Measurements from ENCODE around the gene SUGT1.
"Not testable (repeated sequence)": the region's sequence is repeated elsewhere in the genome, so short reads cannot be mapped to it uniquely, and the experiment has no call there.

The SUGT1 gene
- total RNA-seq: 30.9 to 110 (median 89.3) reads per million in 9 experiments

GRCh38 chr13:52652196-52652979 lies at the start of gene SUGT1:
Gene SUGT1 (plus strand): TSS chr13:52652836. CDS start chr13:52652921, 85 bp downstream.
- Mint-ChIP-seq H3K36me3 (ENCODE audit: insufficient read depth) (no peaks in the 10 kb centered on the region), H3K27ac (no peak within 1 kb of the TSS), H3K27me3 (no peaks in the 10 kb centered on the region), H3K4me1 (ENCODE audit: low read depth in 2 of 2) (peaks cover 7 to 11% of the 10 kb centered on the region in 2 donors), H3K9me3 (no peaks in the 10 kb centered on the region), H3K4me3 (no peak within 1 kb of the TSS)
- DNase-seq: peak; percentile 91 to 93 (median 93)
- ATAC-seq (replicated peaks): peak; percentile 90

DNA sequence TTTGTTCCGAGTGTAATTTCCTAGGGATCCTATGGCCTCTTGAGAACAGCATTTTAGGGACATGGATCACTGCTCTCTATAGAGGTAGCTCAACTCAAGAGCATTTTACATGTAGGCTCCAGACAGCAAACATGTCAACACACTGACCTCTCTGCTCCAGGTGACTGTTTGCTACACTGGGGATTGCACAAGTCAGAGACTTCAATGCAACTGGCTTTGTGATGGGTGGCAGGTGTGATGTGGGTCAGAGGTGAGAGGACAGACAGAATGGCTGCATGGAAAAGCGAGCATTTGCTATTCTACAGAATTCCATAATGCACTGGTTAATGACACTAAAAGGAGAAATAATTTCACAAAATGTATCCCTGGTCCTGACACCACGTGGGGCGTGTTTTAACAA lies 49.3 kb upstream of the SUGT1 start:
- H3K36me3 Mint-ChIP-seq (ENCODE audit: insufficient read depth); H3K4me3 Mint-ChIP-seq; H3K4me1 Mint-ChIP-seq (ENCODE audit: low read depth in 2 of 2); H3K9me3 Mint-ChIP-seq; H3K27ac Mint-ChIP-seq; ATAC-seq (replicated peaks); DNase-seq: not testable (repeated sequence)
- peaks cover 25 to 26% of the 10 kb centered on the region in 2 donors for H3K27me3 Mint-ChIP-seq

GRCh38 chr13:52606126-52606525 lies 46.5 kb upstream of the SUGT1 start:
- H3K4me3 Mint-ChIP-seq; H3K9me3 Mint-ChIP-seq; H3K36me3 Mint-ChIP-seq (ENCODE audit: insufficient read depth); H3K4me1 Mint-ChIP-seq (ENCODE audit: low read depth in 2 of 2); ATAC-seq (replicated peaks); H3K27ac Mint-ChIP-seq; DNase-seq: not testable (repeated sequence)
- H3K27me3 Mint-ChIP-seq: peaks cover 14 to 30% of the 10 kb centered on the region in 2 donors

DNA sequence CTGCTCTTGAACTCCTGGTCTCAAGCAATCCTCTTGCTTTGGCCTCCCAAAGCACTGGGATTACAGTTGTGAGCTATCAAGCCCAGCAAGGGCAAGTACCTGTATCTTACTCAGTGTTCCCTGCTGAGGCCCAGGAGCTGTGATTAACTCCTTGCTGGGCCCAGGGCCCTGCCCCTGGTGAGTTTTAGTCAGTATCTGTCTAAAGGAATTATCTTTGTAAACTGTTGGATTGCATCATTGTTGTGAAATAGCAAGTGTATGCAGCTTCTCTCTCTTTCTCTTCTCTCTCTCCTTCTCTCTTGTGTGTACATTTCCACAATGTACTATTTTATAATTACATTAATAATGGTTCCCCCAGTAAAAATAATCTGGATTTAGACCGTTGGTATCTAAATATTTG lies 45.8 kb upstream of the SUGT1 start:
- not testable (repeated sequence) for DNase-seq; H3K4me3 Mint-ChIP-seq; H3K4me1 Mint-ChIP-seq (ENCODE audit: low read depth in 2 of 2); H3K27ac Mint-ChIP-seq; H3K9me3 Mint-ChIP-seq; ATAC-seq (replicated peaks); H3K36me3 Mint-ChIP-seq (ENCODE audit: insufficient read depth)
- H3K27me3 Mint-ChIP-seq: peaks cover 19 to 34% of the 10 kb centered on the region in 2 donors

DNA sequence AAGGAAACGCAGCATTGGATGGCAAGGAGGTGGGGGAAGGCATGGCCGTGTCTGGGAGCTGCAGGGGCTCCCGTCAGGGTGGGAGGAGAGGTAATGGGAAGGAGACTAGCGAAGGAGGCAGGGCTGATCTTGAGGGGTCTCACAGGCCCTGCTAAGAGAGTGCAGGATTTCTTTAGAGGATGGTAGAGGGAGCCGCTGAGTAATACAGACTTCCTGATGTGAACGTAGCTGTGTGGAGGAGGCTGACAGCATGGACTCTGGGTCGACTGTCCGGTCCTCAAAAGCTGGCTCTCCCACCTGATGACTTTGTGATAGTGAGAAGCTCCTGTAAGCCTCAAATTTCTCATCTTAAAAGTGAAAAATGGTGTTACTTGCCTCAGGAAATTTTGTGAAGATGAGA lies 44.5 kb upstream of the SUGT1 start:
- H3K27me3 Mint-ChIP-seq: peaks cover 15 to 34% of the 10 kb centered on the region in 2 donors
- not testable (repeated sequence) for H3K4me3 Mint-ChIP-seq; H3K36me3 Mint-ChIP-seq (ENCODE audit: insufficient read depth); DNase-seq; H3K27ac Mint-ChIP-seq; H3K9me3 Mint-ChIP-seq; ATAC-seq (replicated peaks); H3K4me1 Mint-ChIP-seq (ENCODE audit: low read depth in 2 of 2)

- Mint-ChIP-seq H3K27me3 (peaks cover 15 to 34% of the 10 kb centered on the region in 2 donors), H3K27ac (peak overlapping the region in 1 of 2 donors; percentile 59)
- DNase-seq: peak; percentile 16 to 38 (median 30)
- H3K4me1 Mint-ChIP-seq (ENCODE audit: low read depth in 2 of 2); H3K4me3 Mint-ChIP-seq; H3K36me3 Mint-ChIP-seq (ENCODE audit: insufficient read depth); H3K9me3 Mint-ChIP-seq: not testable (repeated sequence)
- peak; percentile 72 for ATAC-seq (replicated peaks)
Observed at GRCh38 chr13:52609013-52609606, 43.5 kb upstream of the SUGT1 start.

- H3K9me3 Mint-ChIP-seq; H3K36me3 Mint-ChIP-seq (ENCODE audit: insufficient read depth); H3K4me1 Mint-ChIP-seq (ENCODE audit: low read depth in 2 of 2); ATAC-seq (replicated peaks); H3K27ac Mint-ChIP-seq; DNase-seq; H3K4me3 Mint-ChIP-seq: not testable (repeated sequence)
- H3K27me3 Mint-ChIP-seq: peaks cover 15 to 34% of the 10 kb centered on the region in 2 donors
Observed at GRCh38 chr13:52610158-52610557, 42.5 kb upstream of the SUGT1 start.

- peak overlapping the region in 1 of 2 donors; percentile 41 for H3K4me3 Mint-ChIP-seq
- H3K27ac Mint-ChIP-seq: no peak overlapping the region
- H3K9me3 Mint-ChIP-seq: no peaks in the 10 kb centered on the region
- DNase-seq (no peak), ATAC-seq (replicated peaks) (no peak)
- H3K4me1 Mint-ChIP-seq (ENCODE audit: low read depth in 2 of 2): peaks cover 21 to 23% of the 10 kb centered on the region in 2 donors
- H3K36me3 Mint-ChIP-seq (ENCODE audit: insufficient read depth): peaks cover 12% of the 10 kb centered on the region
- H3K27me3 Mint-ChIP-seq: peaks cover 7 to 9% of the 10 kb centered on the region in 2 donors
Observed at GRCh38 chr13:52615134-52615801, 37.4 kb upstream of the SUGT1 start.

GRCh38 chr13:52615812-52616211 lies 36.8 kb upstream of the SUGT1 start:
- no peak for ATAC-seq (replicated peaks)
- peaks cover 7 to 8% of the 10 kb centered on the region in 2 donors for H3K27me3 Mint-ChIP-seq
- H3K36me3 Mint-ChIP-seq (ENCODE audit: insufficient read depth): peaks cover 12% of the 10 kb centered on the region
- no peaks in the 10 kb centered on the region for H3K9me3 Mint-ChIP-seq
- H3K4me1 Mint-ChIP-seq (ENCODE audit: low read depth in 2 of 2): peaks cover 21 to 23% of the 10 kb centered on the region in 2 donors
- peak overlapping the region; percentile 96 to 99 for H3K4me3 Mint-ChIP-seq
- peak overlapping the region; percentile 96 to 97 for H3K27ac Mint-ChIP-seq
- DNase-seq: no peak

GRCh38 chr13:52617070-52618060 lies 35.3 kb upstream of the SUGT1 start:
- Mint-ChIP-seq H3K4me1 (ENCODE audit: low read depth in 2 of 2) (peaks cover 21 to 23% of the 10 kb centered on the region in 2 donors), H3K27ac (peak overlapping the region; percentile 96 to 97), H3K27me3 (no peaks in the 10 kb centered on the region), H3K4me3 (peak overlapping the region; percentile 96 to 99), H3K9me3 (no peaks in the 10 kb centered on the region), H3K36me3 (ENCODE audit: insufficient read depth) (peaks cover 18% of the 10 kb centered on the region)
- DNase-seq: peak; percentile 74 to 83 (median 80)
- peak; percentile 92 for ATAC-seq (replicated peaks)

DNA sequence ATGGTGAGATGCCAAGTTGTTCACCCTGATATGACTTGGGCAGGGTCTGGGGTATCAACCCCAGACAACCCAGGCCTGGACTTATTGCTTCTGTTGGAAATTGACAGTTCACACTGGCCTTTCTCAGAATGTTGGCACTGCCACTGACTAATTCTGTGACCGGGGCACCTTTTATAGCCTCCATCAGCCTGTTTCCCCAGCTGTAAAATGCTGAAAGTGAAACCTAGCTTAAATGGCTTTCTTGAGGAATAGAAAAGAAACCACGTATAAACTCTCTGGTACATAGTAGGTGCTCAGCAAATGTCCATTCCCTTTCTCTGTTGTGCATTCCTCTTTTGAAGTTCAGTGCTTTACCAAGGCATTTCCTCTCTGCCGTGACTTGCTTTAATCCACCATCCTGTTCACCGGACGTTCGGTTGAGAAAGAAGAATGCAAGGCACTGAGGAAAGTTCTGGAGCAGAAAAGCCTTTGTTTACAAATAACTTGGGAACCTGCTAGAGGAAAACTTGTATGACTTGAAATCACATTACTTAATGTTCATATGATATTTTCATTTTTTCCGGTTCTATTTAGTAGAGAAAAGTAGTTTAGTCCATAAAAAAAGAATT lies 21.4 kb upstream of the SUGT1 start:
- not testable (repeated sequence) for H3K27ac Mint-ChIP-seq; H3K4me3 Mint-ChIP-seq; ATAC-seq (replicated peaks); H3K27me3 Mint-ChIP-seq; DNase-seq; H3K4me1 Mint-ChIP-seq (ENCODE audit: low read depth in 2 of 2); H3K9me3 Mint-ChIP-seq
- H3K36me3 Mint-ChIP-seq (ENCODE audit: insufficient read depth): peaks cover 55% of the 10 kb centered on the region

- ATAC-seq (replicated peaks): no peak
- Mint-ChIP-seq H3K27ac (no peak overlapping the region), H3K36me3 (ENCODE audit: insufficient read depth) (peaks cover 28% of the 10 kb centered on the region), H3K27me3 (no peaks in the 10 kb centered on the region), H3K9me3 (peaks cover 0 to 2% of the 10 kb centered on the region in 2 donors), H3K4me3 (no peak overlapping the region), H3K4me1 (ENCODE audit: low read depth in 2 of 2) (peaks cover 3 to 6% of the 10 kb centered on the region in 2 donors)
- DNase-seq: no peak
Observed at GRCh38 chr13:52638666-52639328, 13.8 kb upstream of the SUGT1 start.
